Gastrocnemius medialis (tissue), 4 donors: ENCODE results near the gene CTIF. TPM values are rescaled to one million over a fixed set of nuclear protein-coding genes. Genes with fewer than 3 reads are reported as not detected.

ENCODE experiments used
- ATAC-seq, 2 donors: fragments of 150-250 bp; one replicate each; pipeline ENCODE4 v1.9.1; 2016
- DNase-seq, 2 donors: peaks; one replicate each; pipeline ENCODE4 v3.0.0-alpha.2; 2019
- H3K27ac ChIP-seq, 4 donors: fragments of 200-600 bp; sonication (generic); 1 replicate in 1 of 4; 2 replicates in 3 of 4; pipeline ENCODE4 v1.5.1; 2016 to 2018; ENCODE audit warnings: mild to moderate bottlenecking in 2 of 4, moderate library complexity in 1 of 4
- H3K27me3 ChIP-seq, 3 donors: fragments of 200-600 bp; sonication (generic) in 2 of 3; 1 replicate in 1 of 3; 2 replicates in 2 of 3; pipeline versions ENCODE4 v1.5.1 to v1.6.0; 2016 to 2019; ENCODE audit warnings: mild to moderate bottlenecking in 1 of 3, moderate library complexity in 1 of 3
- H3K36me3 ChIP-seq, 2 donors: fragments of 200-600 bp; sonication (generic) in 1 of 2; one replicate each; pipeline ENCODE4 v1.5.1; 2017 to 2018
- H3K4me1 ChIP-seq, 2 donors: fragments of 200-600 bp; sonication (generic) in 1 of 2; one replicate each; pipeline ENCODE4 v1.5.1; 2016 to 2017; ENCODE audit warnings: mild to moderate bottlenecking in 2 of 2
- H3K4me3 ChIP-seq, 4 donors: fragments of 200-600 bp; sonication (generic) in 3 of 4; 1 replicate in 1 of 4; 2 replicates in 3 of 4; pipeline ENCODE4 v1.5.1; 2016 to 2019; ENCODE audit warnings: mild to moderate bottlenecking in 2 of 4
- H3K9me3 ChIP-seq, 3 donors: fragments of 200-600 bp; sonication (generic) in 2 of 3; 1 replicate in 1 of 3; 2 replicates in 2 of 3; pipeline ENCODE4 v1.5.1; 2016 to 2019
- CTCF ChIP-seq, 5 experiments: fragments of 450-650 bp in 3 of 5; fragments of 200-600 bp in 2 of 5; sonication (generic) in 2 of 5; IDR thresholded peaks in 4 of 5; conservative IDR thresholded peaks in 1 of 5; 1 replicate in 4 of 5; 2 replicates in 1 of 5; pipeline ENCODE4 v1.5.1; 2016 to 2019; ENCODE audit warnings: antibody characterized with exemption in 5 of 5, mild to moderate bottlenecking in 3 of 5, moderate library complexity in 3 of 5
- POLR2A ChIP-seq, 2 donors: fragments of 450-650 bp; IDR thresholded peaks; one replicate each; pipeline ENCODE4 v1.6.1; 2017; ENCODE audit warnings: antibody characterized with exemption in 2 of 2, mild to moderate bottlenecking in 2 of 2, moderate library complexity in 2 of 2
- in situ Hi-C, 4 donors: fragments of 200-750 bp; cut with MboI; loops; one replicate each; pipeline versions ENCODE4 v1.15.0 to v1.8.0; 2017; ENCODE audit warnings: low sequenced_read_pairs in 4 of 4
- intact Hi-C: fragments of 100-400 bp; cut with DNase I; formaldehyde crosslinking; loops from one replicate; pipeline ENCODE4 v1.15.1; 2023; ENCODE audit warnings: low total_unique reads
- total RNA-seq, 4 donors: library from RNA; depleted of rRNA; stranded (reverse); fragments of >200 nt; gene quantifications; one replicate each; pipeline versions ENCODE4 v1.1.0 to v1.2.3, GENCODE V29; 2016

CTIF gene
- total RNA-seq, 4 donors from 2014 or later, result 20.2 to 35.4 (median 23.1) TPM

- Histone ChIP-seq H3K36me3 (peaks cover 0 to 3% of the 10 kb centered on the region in 2 donors), H3K4me1 (peaks cover 19 to 22% of the 10 kb centered on the region in 2 donors), H3K4me3 (no peak overlapping the region), H3K27ac (no peak overlapping the region), H3K9me3 (no peaks in the 10 kb centered on the region), H3K27me3 (no peaks in the 10 kb centered on the region)
- ATAC-seq (no peak), DNase-seq (no peak)
- in situ Hi-C loops, result no loop called here
- TF ChIP-seq POLR2A (IDR thresholded peaks at IDR 0.05) (no peak), CTCF (IDR thresholded peaks at IDR 0.05 in 4 of 5, conservative IDR thresholded peaks at IDR 0.05 in 1 of 5) (no peak)
- intact Hi-C loops, result no loop called here
Observed at GRCh38 chr18:48752928-48753327, 214.1 kb downstream of the CTIF start.

DNA sequence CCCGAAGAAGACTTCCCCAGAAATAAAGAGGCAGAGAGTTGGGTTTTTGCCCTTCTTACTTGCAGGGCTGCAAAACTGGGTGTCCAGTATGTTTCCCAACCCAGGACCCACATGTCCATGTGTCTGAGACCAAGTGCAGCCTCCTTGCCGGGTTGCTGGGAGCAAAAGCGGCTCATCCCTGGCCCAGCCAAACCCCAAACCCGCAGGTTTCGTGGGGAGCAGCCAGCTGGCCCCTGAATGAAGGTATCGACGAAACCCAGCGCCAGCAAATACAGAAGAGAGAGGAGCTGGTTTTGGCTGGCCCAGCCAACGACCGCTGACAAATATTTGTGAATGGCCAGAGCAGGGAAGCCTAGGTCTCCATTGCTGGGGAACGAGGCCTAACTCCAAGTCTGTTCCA lies 214.9 kb downstream of the CTIF start:
- ATAC-seq, result no peak
- intact Hi-C loops, result no loop called here
- in situ Hi-C loops, result no loop called here
- TF ChIP-seq CTCF (IDR thresholded peaks at IDR 0.05 in 4 of 5, conservative IDR thresholded peaks at IDR 0.05 in 1 of 5) (no peak), POLR2A (IDR thresholded peaks at IDR 0.05) (no peak)
- H3K36me3 ChIP-seq, result peaks cover 0 to 10% of the 10 kb centered on the region in 2 donors
- H3K27ac ChIP-seq, result no peak overlapping the region
- no peak overlapping the region for H3K4me3 ChIP-seq
- no peaks in the 10 kb centered on the region for H3K9me3 ChIP-seq
- H3K4me1 ChIP-seq, result peaks cover 19 to 22% of the 10 kb centered on the region in 2 donors
- no peaks in the 10 kb centered on the region for H3K27me3 ChIP-seq
- no peak for DNase-seq

- in situ Hi-C loops (no loop called here), intact Hi-C loops (no loop called here)
- Histone ChIP-seq H3K4me3 (no peak overlapping the region), H3K9me3 (no peaks in the 10 kb centered on the region), H3K36me3 (peaks cover 0 to 11% of the 10 kb centered on the region in 2 donors), H3K27ac (no peak overlapping the region), H3K27me3 (no peaks in the 10 kb centered on the region), H3K4me1 (peaks cover 14 to 18% of the 10 kb centered on the region in 2 donors)
- TF ChIP-seq CTCF (IDR thresholded peaks at IDR 0.05 in 4 of 5, conservative IDR thresholded peaks at IDR 0.05 in 1 of 5) (no peak), POLR2A (IDR thresholded peaks at IDR 0.05) (no peak)
- ATAC-seq (no peak), DNase-seq (no peak)
Observed at GRCh38 chr18:48754559-48754958, 215.7 kb downstream of the CTIF start.

GRCh38 chr18:48754993-48755473 lies 216.2 kb downstream of the CTIF start:
- no peak overlapping the region for H3K4me3 ChIP-seq
- in situ Hi-C loops (no loop called here), intact Hi-C loops (no loop called here)
- no peaks in the 10 kb centered on the region for H3K9me3 ChIP-seq
- H3K27ac ChIP-seq, result no peak overlapping the region
- no peaks in the 10 kb centered on the region for H3K27me3 ChIP-seq
- no peak for ATAC-seq
- DNase-seq, result no peak
- peaks cover 0 to 11% of the 10 kb centered on the region in 2 donors for H3K36me3 ChIP-seq
- TF ChIP-seq POLR2A (IDR thresholded peaks at IDR 0.05) (no peak), CTCF (IDR thresholded peaks at IDR 0.05 in 4 of 5, conservative IDR thresholded peaks at IDR 0.05 in 1 of 5) (no peak)
- H3K4me1 ChIP-seq, result peaks cover 10 to 14% of the 10 kb centered on the region in 2 donors
